GM12878 (cell line): ENCODE results near the gene CPLX1. TPM values are rescaled to one million over a fixed set of nuclear protein-coding genes. Genes with fewer than 3 reads are reported as not detected.

ENCODE experiments used
- ATAC-seq: fragments of 200-7000 bp; cut with Tn5 transposase; 3 replicates; pipeline ENCODE4 v1.9.1; 2020; ENCODE audit warnings: mild to moderate bottlenecking, moderate library complexity
- BruUV-seq: library from RNA; stranded (reverse); fragments of 400-500 nt; replicated peaks from 2 replicates; lab custom pipeline; 2021; lab: Mats Ljungman, UMichigan
- CTCF ChIA-PET: fragments of 300-600 bp; sonication (Branson Sonifier 250); formaldehyde crosslinking; extraction: SDS; loops from one replicate; lab custom pipeline; 2021; ENCODE audit warnings: inconsistent platforms; lab: Yijun Ruan, JAX
- POLR2A ChIA-PET: fragments of 350-600 bp; formaldehyde crosslinking; extraction: SDS; loops from one replicate; lab custom pipeline; 2021; ENCODE audit warnings: inconsistent platforms; lab: Charles Lee
- RAD21 ChIA-PET: fragments of 300-600 bp; sonication (Branson Sonifier 250); formaldehyde crosslinking; loops from one replicate; lab custom pipeline; 2023; ENCODE audit warnings: antibody characterized with exemption; ENCODE audit not compliant: unreplicated experiment; lab: Charles Lee
- SMC1A ChIA-PET: fragments of 300-600 bp; sonication (Branson Sonifier 250); formaldehyde crosslinking; loops from one replicate; lab custom pipeline; 2023; ENCODE audit not compliant: unreplicated experiment, uncharacterized antibody; lab: Charles Lee
- DNase-seq: peaks from one replicate; pipeline ENCODE4 v3.0.0-alpha.2; 2011; ENCODE audit warnings: low read depth, low spot score
- FAIRE-seq: peaks from 3 replicates; lab custom pipeline; 2011; peaks lifted over from hg19 to GRCh38; lab: Jason Lieb, UNC
- H2AFZ ChIP-seq: 2 replicates; pipeline ENCODE4 v1.6.0; 2011; ENCODE audit warnings: low read depth, low read length, control low read depth; ENCODE audit not compliant: control insufficient read depth
- H3K27ac ChIP-seq: 2 replicates; pipeline ENCODE4 v1.5.1; 2011; ENCODE audit warnings: control low read depth; ENCODE audit not compliant: control insufficient read depth, insufficient read depth
- H3K27me3 ChIP-seq, 2 experiments: replicated peaks in 1 of 2; 2 replicates each; pipeline versions ENCODE4 v1.6.0 to v1.6.1; 2011; ENCODE audit warnings: low read length in 1 of 2; ENCODE audit not compliant: control insufficient read depth in 2 of 2, insufficient read depth in 2 of 2
- H3K36me3 ChIP-seq, 2 experiments: 2 replicates each; pipeline ENCODE4 v1.5.1; 2011; ENCODE audit warnings: low read length in 1 of 2; ENCODE audit not compliant: control insufficient read depth in 2 of 2, insufficient read depth in 2 of 2
- H3K4me1 ChIP-seq: 2 replicates; pipeline ENCODE4 v1.6.1; 2011; ENCODE audit warnings: mild to moderate bottlenecking, low read length, moderate library complexity, mixed read lengths; ENCODE audit not compliant: control insufficient read depth, insufficient read depth
- H3K4me2 ChIP-seq: 2 replicates; pipeline ENCODE4 v1.6.0; 2011; ENCODE audit warnings: control low read depth; ENCODE audit not compliant: control insufficient read depth, insufficient read depth
- H3K4me3 ChIP-seq: fragments of 200-600 bp; sonication (generic); 2 replicates; pipeline ENCODE4 v1.5.1; 2016
- H3K79me2 ChIP-seq: 2 replicates; pipeline ENCODE4 v1.6.0; 2011; ENCODE audit warnings: low read length; ENCODE audit not compliant: control insufficient read depth, insufficient read depth
- H3K9ac ChIP-seq: 2 replicates; pipeline ENCODE4 v1.8.0; 2011; ENCODE audit warnings: low read length, control low read depth, mixed read lengths; ENCODE audit not compliant: control insufficient read depth, insufficient read depth
- H3K9me3 ChIP-seq: replicated peaks from 3 replicates; pipeline ENCODE4 v1.5.1; 2011; ENCODE audit warnings: mild to moderate bottlenecking, low read length; ENCODE audit not compliant: control insufficient read depth, insufficient read depth
- H4K20me1 ChIP-seq: 2 replicates; pipeline ENCODE4 v1.6.0; 2011; ENCODE audit not compliant: control insufficient read depth, insufficient read depth
- CBFB ChIP-seq: IDR thresholded peaks from 2 replicates; pipeline ENCODE4 v1.6.1; 2016; ENCODE audit warnings: antibody characterized with exemption, low read depth
- HDGF ChIP-seq: fragments of 450-650 bp; IDR thresholded peaks from 2 replicates; pipeline ENCODE4 v1.6.1; 2016; ENCODE audit warnings: antibody characterized with exemption
- MEF2B ChIP-seq: fragments of 450-650 bp; IDR thresholded peaks from 2 replicates; pipeline ENCODE4 v1.6.1; 2018; ENCODE audit warnings: mild to moderate bottlenecking, moderate library complexity; ENCODE audit not compliant: partially characterized antibody, poor library complexity, severe bottlenecking
- PAX8 ChIP-seq: fragments of 450-650 bp; IDR thresholded peaks from 2 replicates; pipeline ENCODE4 v1.6.1; 2017; ENCODE audit warnings: mild to moderate bottlenecking, moderate library complexity
- PKNOX1 ChIP-seq: fragments of 450-650 bp; IDR thresholded peaks from 2 replicates; pipeline ENCODE4 v1.6.1; 2016; ENCODE audit warnings: mild to moderate bottlenecking
- RCOR1 ChIP-seq: conservative IDR thresholded peaks from 2 replicates; pipeline ENCODE4 v1.6.1; 2012; ENCODE audit warnings: low read depth, low read length, improper control_type of control experiment
- STAT3 ChIP-seq: IDR thresholded peaks from 2 replicates; pipeline ENCODE4 v1.6.1; 2011; ENCODE audit warnings: low read depth, low read length, improper control_type of control experiment
- WGBS: methylation state at CpG from one replicate; pipeline ENCODE4 v1.1.6; 2016; ENCODE audit warnings: low lambda C conversion rate; ENCODE audit not compliant: insufficient replicate concordance, insufficient coverage; ENCODE audit errors: missing lambda C conversion rate; 5-methylcytosine and 5-hydroxymethylcytosine counted together
- in situ Hi-C: fragments of 300-500 bp; cut with MboI; formaldehyde crosslinking; loops from 9 replicates; pipeline ENCODE4 v1.14.3; 2018; ENCODE audit warnings: mixed read lengths
- intact Hi-C: fragments of 100-400 bp; cut with micrococcal nuclease; formaldehyde crosslinking; loops from one replicate; pipeline ENCODE4 v1.14.2; 2022; ENCODE audit not compliant: unreplicated experiment
- polyA plus RNA-seq, 11 experiments: library from polyadenylated mRNA; depleted of rRNA in 4 of 11; unstranded in 6 of 11; stranded (reverse) in 5 of 11; fragments of >200 nt; fragmentation: Nextera tagmentation in 4 of 11; fragmentation: Illumina TruSeq in 1 of 11; extraction: Ambion mirVana in 4 of 11; extraction: Trizol in 1 of 11; gene quantifications; 1 replicate in 1 of 11; 2 replicates in 10 of 11; pipeline versions ENCODE4 v1.2.1 to v1.2.3, GENCODE V29; 2011 to 2016; ENCODE audit warnings: inconsistent platforms in 2 of 11, missing spikeins in 2 of 11, low read depth in 1 of 11
- total RNA-seq, 4 experiments: library from RNA; depleted of rRNA in 3 of 4; stranded (reverse); fragments of >200 nt in 3 of 4; fragmentation: Illumina TruSeq in 1 of 4; extraction: Trizol in 1 of 4; gene quantifications; 2 replicates each; pipeline versions ENCODE4 v1.2.1 to v1.2.3, GENCODE V29; 2013 to 2021
- TF ChIP-seq, protein P1 (sequence below): fragments of 450-650 bp; IDR thresholded peaks from 2 replicates; pipeline ENCODE4 v1.6.1; 2018; ENCODE audit warnings: borderline replicate concordance, mild to moderate bottlenecking; ENCODE audit not compliant: partially characterized antibody
- TF ChIP-seq, protein P2 (sequence below): fragments of 450-650 bp; IDR thresholded peaks from 2 replicates; pipeline ENCODE4 v1.6.1; 2017; ENCODE audit warnings: antibody characterized with exemption, mild to moderate bottlenecking, moderate library complexity
- TF ChIP-seq, protein P3 (sequence below): fragments of 450-650 bp; formaldehyde crosslinking; IDR thresholded peaks from 2 replicates; pipeline ENCODE4 v1.4.0; 2022; ENCODE audit warnings: mild to moderate bottlenecking, moderate library complexity

Gene CPLX1
- total and polyA plus RNA-seq, 10 of the 15 experiments (the other 5 are each of a cell fraction or from before 2014, with no cell fraction given), result 0.04 to 1.2 (median 0.13) TPM; not detected in 5

GRCh38 chr4:860561-860960 is 34.6 kb upstream of the CPLX1 start (continued):
- TF ChIP-seq, protein P1, sequence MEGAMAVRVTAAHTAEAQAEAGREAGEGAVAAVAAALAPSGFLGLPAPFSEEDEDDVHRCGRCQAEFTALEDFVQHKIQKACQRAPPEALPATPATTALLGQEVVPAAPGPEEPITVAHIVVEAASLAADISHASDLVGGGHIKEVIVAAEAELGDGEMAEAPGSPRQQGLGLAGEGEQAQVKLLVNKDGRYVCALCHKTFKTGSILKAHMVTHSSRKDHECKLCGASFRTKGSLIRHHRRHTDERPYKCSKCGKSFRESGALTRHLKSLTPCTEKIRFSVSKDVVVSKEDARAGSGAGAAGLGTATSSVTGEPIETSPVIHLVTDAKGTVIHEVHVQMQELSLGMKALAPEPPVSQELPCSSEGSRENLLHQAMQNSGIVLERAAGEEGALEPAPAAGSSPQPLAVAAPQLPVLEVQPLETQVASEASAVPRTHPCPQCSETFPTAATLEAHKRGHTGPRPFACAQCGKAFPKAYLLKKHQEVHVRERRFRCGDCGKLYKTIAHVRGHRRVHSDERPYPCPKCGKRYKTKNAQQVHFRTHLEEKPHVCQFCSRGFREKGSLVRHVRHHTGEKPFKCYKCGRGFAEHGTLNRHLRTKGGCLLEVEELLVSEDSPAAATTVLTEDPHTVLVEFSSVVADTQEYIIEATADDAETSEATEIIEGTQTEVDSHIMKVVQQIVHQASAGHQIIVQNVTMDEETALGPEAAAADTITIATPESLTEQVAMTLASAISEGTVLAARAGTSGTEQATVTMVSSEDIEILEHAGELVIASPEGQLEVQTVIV, result no peak
- TF ChIP-seq PAX8 (no peak), PKNOX1 (no peak), CBFB (no peak)

DNA sequence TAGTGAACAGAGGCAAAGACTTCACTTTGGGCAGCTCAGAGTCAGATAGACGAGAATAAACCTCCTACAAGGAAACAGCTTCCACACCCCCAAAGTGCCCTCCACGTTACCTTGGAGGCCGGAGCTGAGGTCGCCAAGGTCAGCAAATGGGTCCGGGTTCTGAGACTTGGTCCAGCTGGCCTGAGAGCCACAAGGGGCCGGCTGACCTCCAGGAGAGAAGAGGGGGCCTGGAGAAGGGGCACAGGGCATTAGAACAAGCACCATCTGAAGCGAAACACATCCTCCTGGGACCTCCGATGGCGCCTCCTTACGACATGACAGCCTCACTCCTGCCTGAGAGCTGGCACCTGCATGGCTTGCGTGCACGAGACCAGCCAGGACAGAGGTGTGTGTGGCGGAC is 33.6 kb upstream of the CPLX1 start:
- ChIA-PET POLR2A (no interaction called here), RAD21 (no interaction called here), SMC1A (no interaction called here), CTCF (no interaction called here)
- no peak overlapping the region for H3K9ac ChIP-seq
- intact Hi-C loops, result no loop called here
- FAIRE-seq (no peak), DNase-seq (no peak), ATAC-seq (no peak)
- no peaks in the 10 kb centered on the region for H4K20me1 ChIP-seq
- peaks cover 25 to 30% of the 10 kb centered on the region in 2 experiments for H3K36me3 ChIP-seq
- peaks cover 15% of the 10 kb centered on the region for H3K9me3 ChIP-seq
- BruUV-seq, result no TSS peak
- in situ Hi-C loops, result no loop called here
- no peaks in the 10 kb centered on the region for H3K79me2 ChIP-seq
- H3K4me3 ChIP-seq, result no peak overlapping the region
- no peak overlapping the region for H3K4me2 ChIP-seq
- no peaks in the 10 kb centered on the region for H3K27me3 ChIP-seq
- no peak overlapping the region for H2AFZ ChIP-seq
- no peaks in the 10 kb centered on the region for H3K4me1 ChIP-seq
- H3K27ac ChIP-seq, result no peak overlapping the region
- 96% methylated on average over 13 of the region's 13 CpGs for WGBS
- TF ChIP-seq STAT3, result no peak
- no peak for TF ChIP-seq PAX8
- TF ChIP-seq, protein P2, sequence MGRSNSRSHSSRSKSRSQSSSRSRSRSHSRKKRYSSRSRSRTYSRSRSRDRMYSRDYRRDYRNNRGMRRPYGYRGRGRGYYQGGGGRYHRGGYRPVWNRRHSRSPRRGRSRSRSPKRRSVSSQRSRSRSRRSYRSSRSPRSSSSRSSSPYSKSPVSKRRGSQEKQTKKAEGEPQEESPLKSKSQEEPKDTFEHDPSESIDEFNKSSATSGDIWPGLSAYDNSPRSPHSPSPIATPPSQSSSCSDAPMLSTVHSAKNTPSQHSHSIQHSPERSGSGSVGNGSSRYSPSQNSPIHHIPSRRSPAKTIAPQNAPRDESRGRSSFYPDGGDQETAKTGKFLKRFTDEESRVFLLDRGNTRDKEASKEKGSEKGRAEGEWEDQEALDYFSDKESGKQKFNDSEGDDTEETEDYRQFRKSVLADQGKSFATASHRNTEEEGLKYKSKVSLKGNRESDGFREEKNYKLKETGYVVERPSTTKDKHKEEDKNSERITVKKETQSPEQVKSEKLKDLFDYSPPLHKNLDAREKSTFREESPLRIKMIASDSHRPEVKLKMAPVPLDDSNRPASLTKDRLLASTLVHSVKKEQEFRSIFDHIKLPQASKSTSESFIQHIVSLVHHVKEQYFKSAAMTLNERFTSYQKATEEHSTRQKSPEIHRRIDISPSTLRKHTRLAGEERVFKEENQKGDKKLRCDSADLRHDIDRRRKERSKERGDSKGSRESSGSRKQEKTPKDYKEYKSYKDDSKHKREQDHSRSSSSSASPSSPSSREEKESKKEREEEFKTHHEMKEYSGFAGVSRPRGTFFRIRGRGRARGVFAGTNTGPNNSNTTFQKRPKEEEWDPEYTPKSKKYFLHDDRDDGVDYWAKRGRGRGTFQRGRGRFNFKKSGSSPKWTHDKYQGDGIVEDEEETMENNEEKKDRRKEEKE, result no peak
- TF ChIP-seq MEF2B, result no peak
- no peak for TF ChIP-seq HDGF
- TF ChIP-seq, protein P3, sequence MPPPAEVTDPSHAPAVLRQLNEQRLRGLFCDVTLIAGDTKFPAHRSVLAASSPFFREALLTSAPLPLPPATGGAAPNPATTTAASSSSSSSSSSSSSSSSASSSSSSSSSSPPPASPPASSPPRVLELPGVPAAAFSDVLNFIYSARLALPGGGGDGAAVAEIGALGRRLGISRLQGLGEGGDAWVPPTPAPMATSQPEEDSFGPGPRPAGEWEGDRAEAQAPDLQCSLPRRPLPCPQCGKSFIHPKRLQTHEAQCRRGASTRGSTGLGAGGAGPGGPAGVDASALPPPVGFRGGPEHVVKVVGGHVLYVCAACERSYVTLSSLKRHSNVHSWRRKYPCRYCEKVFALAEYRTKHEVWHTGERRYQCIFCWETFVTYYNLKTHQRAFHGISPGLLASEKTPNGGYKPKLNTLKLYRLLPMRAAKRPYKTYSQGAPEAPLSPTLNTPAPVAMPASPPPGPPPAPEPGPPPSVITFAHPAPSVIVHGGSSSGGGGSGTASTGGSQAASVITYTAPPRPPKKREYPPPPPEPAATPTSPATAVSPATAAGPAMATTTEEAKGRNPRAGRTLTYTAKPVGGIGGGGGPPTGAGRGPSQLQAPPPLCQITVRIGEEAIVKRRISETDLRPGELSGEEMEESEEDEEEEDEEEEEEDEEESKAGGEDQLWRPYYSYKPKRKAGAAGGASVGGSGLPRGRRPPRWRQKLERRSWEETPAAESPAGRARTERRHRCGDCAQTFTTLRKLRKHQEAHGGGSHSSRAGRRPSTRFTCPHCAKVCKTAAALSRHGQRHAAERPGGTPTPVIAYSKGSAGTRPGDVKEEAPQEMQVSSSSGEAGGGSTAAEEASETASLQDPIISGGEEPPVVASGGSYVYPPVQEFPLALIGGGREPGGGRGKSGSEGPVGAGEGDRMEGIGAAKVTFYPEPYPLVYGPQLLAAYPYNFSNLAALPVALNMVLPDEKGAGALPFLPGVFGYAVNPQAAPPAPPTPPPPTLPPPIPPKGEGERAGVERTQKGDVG (CRISPR knock-in tag), result no peak
- no peak for TF ChIP-seq RCOR1
